ENCODE measurements around the gene C12orf60.

DNA sequence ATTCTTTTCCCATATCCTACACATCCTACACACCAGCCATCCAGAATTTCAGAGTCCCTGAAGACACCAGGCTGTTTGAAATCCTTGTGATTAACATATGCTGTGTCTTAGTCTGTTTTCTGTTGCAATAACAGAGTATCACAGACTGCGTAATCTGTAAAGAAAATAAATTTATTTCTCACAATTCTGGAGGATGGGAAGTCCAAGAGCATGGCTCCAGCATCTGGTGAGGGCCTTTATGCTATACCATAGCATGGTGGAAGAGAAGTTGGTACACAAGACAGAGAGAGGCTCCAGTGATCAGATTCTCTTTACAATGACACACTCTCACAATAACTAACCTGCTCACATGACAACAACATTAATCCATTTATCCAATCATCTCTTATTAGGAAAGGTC lies 35.8 kb downstream of the C12orf60 start:
- TF ChIP-seq SUZ12 (IDR thresholded peaks at IDR 0.05; ENCODE audit: extremely low read depth, insufficient read depth, insufficient read length) = no peak
- no peak for TF ChIP-seq ZNF274 (IDR thresholded peaks at IDR 0.05; ENCODE audit: low read depth, low read length)
- no peak for TF ChIP-seq YY1 (IDR thresholded peaks at IDR 0.05; ENCODE audit: insufficient read depth, insufficient read length)
